Measurements from ENCODE around the gene CDKL5.
"Not testable (repeated sequence)": the region's sequence is repeated elsewhere in the genome, so short reads cannot be mapped to it uniquely, and the experiment has no call there.

Gene CDKL5

GRCh38 chrX:18424482-18425198, 768 bp upstream of the CDKL5 start:
- TF ChIP-seq L3MBTL2 (conservative IDR thresholded peaks at IDR 0.05): peak; percentile 36; the same call in 1 of the 2 replicates
- TF ChIP-seq FOXA1 (IDR thresholded peaks at IDR 0.05): no peak
- CTCF ChIA-PET: interaction anchor here (0.9 kb wide), 1 partner anchor 462 kb away, joined by 3 read pairs; no protein-coding TSS in a partner anchor

GRCh38 chrX:18426004-18426320, 554 bp downstream of the CDKL5 start:
- ChIA-PET POLR2A (no interaction called here), CTCF (interaction anchor here (0.7 kb wide), 1 partner anchor 1281 kb away, joined by 3 read pairs; no protein-coding TSS in a partner anchor)
- TF ChIP-seq ZNF384 (IDR thresholded peaks at IDR 0.05) (no peak), FOXK2 (IDR thresholded peaks at IDR 0.05) (no peak), PKNOX1 (IDR thresholded peaks at IDR 0.05) (no peak), FOXM1 (IDR thresholded peaks at IDR 0.05; ENCODE audit: borderline replicate concordance) (no peak), SUZ12 (IDR thresholded peaks at IDR 0.05) (no peak), NFRKB (IDR thresholded peaks at IDR 0.05) (no peak), SP1 (IDR thresholded peaks at IDR 0.05) (no peak), L3MBTL2 (conservative IDR thresholded peaks at IDR 0.05) (no peak), CTBP1 (IDR thresholded peaks at IDR 0.05; ENCODE audit: borderline replicate concordance) (no peak), HDGF (IDR thresholded peaks at IDR 0.05; ENCODE audit: borderline replicate concordance) (no peak), TARDBP (IDR thresholded peaks at IDR 0.05) (no peak), LEF1 (IDR thresholded peaks at IDR 0.05; ENCODE audit: borderline replicate concordance) (no peak), ARNT (IDR thresholded peaks at IDR 0.05) (no peak), BHLHE40 (IDR thresholded peaks at IDR 0.05; ENCODE audit: borderline replicate concordance) (no peak), FOXA1 (IDR thresholded peaks at IDR 0.05) (no peak), ELF4 (IDR thresholded peaks at IDR 0.05) (no peak)
- DNase-seq (ENCODE audit: extremely low spot score): peak; percentile 12

More at GRCh38 chrX:18424482-18425198, 768 bp upstream of the CDKL5 start:
- DNase-seq (ENCODE audit: extremely low spot score): peak; percentile 34
- POLR2A ChIA-PET: no interaction called here

GRCh38 chrX:18428006-18428405, 2.6 kb downstream of the CDKL5 start:
- no peak for TF ChIP-seq TARDBP (IDR thresholded peaks at IDR 0.05)
- TF ChIP-seq FOXK2 (IDR thresholded peaks at IDR 0.05): no peak
- no peak for TF ChIP-seq SUZ12 (IDR thresholded peaks at IDR 0.05)
- TF ChIP-seq HDGF (IDR thresholded peaks at IDR 0.05; ENCODE audit: borderline replicate concordance): no peak
- no peak for TF ChIP-seq FOXM1 (IDR thresholded peaks at IDR 0.05; ENCODE audit: borderline replicate concordance)
- TF ChIP-seq ELF4 (IDR thresholded peaks at IDR 0.05): no peak
- no peak for TF ChIP-seq SP1 (IDR thresholded peaks at IDR 0.05)
- TF ChIP-seq FOXA1 (IDR thresholded peaks at IDR 0.05): no peak
- TF ChIP-seq PKNOX1 (IDR thresholded peaks at IDR 0.05): no peak
- TF ChIP-seq CTBP1 (IDR thresholded peaks at IDR 0.05; ENCODE audit: borderline replicate concordance): no peak
- no peak for TF ChIP-seq NFRKB (IDR thresholded peaks at IDR 0.05)
- no peak for TF ChIP-seq LEF1 (IDR thresholded peaks at IDR 0.05; ENCODE audit: borderline replicate concordance)
- no peak for TF ChIP-seq L3MBTL2 (conservative IDR thresholded peaks at IDR 0.05)
- TF ChIP-seq BHLHE40 (IDR thresholded peaks at IDR 0.05; ENCODE audit: borderline replicate concordance): no peak
- TF ChIP-seq ZNF384 (IDR thresholded peaks at IDR 0.05): no peak
- TF ChIP-seq ARNT (IDR thresholded peaks at IDR 0.05): no peak
- DNase-seq (ENCODE audit: extremely low spot score): no peak
- ChIA-PET POLR2A (no interaction called here), CTCF (interaction anchor here (0.7 kb wide), 1 partner anchor 249 kb away, joined by 7 read pairs; no protein-coding TSS in a partner anchor)

- POLR2A ChIA-PET; DNase-seq (ENCODE audit: extremely low spot score): not testable (repeated sequence)
These were observed 7.9 kb downstream of the CDKL5 start for GRCh38 chrX:18433288-18433687.

GRCh38 chrX:18434896-18435295, 9.5 kb downstream of the CDKL5 start:
- TF ChIP-seq FOXA1 (IDR thresholded peaks at IDR 0.05) (no peak), BHLHE40 (IDR thresholded peaks at IDR 0.05; ENCODE audit: borderline replicate concordance) (no peak), ARNT (IDR thresholded peaks at IDR 0.05) (no peak), PKNOX1 (IDR thresholded peaks at IDR 0.05) (no peak), ELF4 (IDR thresholded peaks at IDR 0.05) (no peak), L3MBTL2 (conservative IDR thresholded peaks at IDR 0.05) (no peak), HDGF (IDR thresholded peaks at IDR 0.05; ENCODE audit: borderline replicate concordance) (no peak), LEF1 (IDR thresholded peaks at IDR 0.05; ENCODE audit: borderline replicate concordance) (no peak), SP1 (IDR thresholded peaks at IDR 0.05) (no peak), FOXM1 (IDR thresholded peaks at IDR 0.05; ENCODE audit: borderline replicate concordance) (no peak), SUZ12 (IDR thresholded peaks at IDR 0.05) (no peak), TARDBP (IDR thresholded peaks at IDR 0.05) (no peak), NFRKB (IDR thresholded peaks at IDR 0.05) (no peak), CTBP1 (IDR thresholded peaks at IDR 0.05; ENCODE audit: borderline replicate concordance) (no peak), FOXK2 (IDR thresholded peaks at IDR 0.05) (no peak), ZNF384 (IDR thresholded peaks at IDR 0.05) (no peak)
- POLR2A ChIA-PET: no interaction called here
- no peak for DNase-seq (ENCODE audit: extremely low spot score)
- CTCF ChIA-PET: no interaction called here

More at GRCh38 chrX:18433288-18433687, 7.9 kb downstream of the CDKL5 start:
- CTCF ChIA-PET: not testable (repeated sequence)

GRCh38 chrX:18436017-18436416, 10.6 kb downstream of the CDKL5 start:
- TF ChIP-seq ARNT (IDR thresholded peaks at IDR 0.05) (no peak), FOXA1 (IDR thresholded peaks at IDR 0.05) (no peak), FOXM1 (IDR thresholded peaks at IDR 0.05; ENCODE audit: borderline replicate concordance) (no peak), CTBP1 (IDR thresholded peaks at IDR 0.05; ENCODE audit: borderline replicate concordance) (no peak), HDGF (IDR thresholded peaks at IDR 0.05; ENCODE audit: borderline replicate concordance) (no peak), PKNOX1 (IDR thresholded peaks at IDR 0.05) (no peak)
- DNase-seq (ENCODE audit: extremely low spot score): no peak
- CTCF ChIA-PET: no interaction called here
- POLR2A ChIA-PET: no interaction called here
